PC-3 (cell line): ENCODE data around the gene GABBR2. TPM values are rescaled to one million over a fixed set of nuclear protein-coding genes. Genes with fewer than 3 reads are reported as not detected.

ENCODE experiments used
- ATAC-seq: fragments of 200-7000 bp; cut with Tn5 transposase; 2 replicates; pipeline ENCODE4 v1.9.1; 2020; ENCODE audit warnings: mild to moderate bottlenecking, moderate library complexity
- BruUV-seq: library from RNA; stranded (reverse); fragments of 400-500 nt; replicated peaks from 2 replicates; lab custom pipeline; 2021; lab: Mats Ljungman, UMichigan
- CTCF ChIA-PET: fragments of 300-600 bp; sonication (Branson Sonifier 250); formaldehyde crosslinking; loops from one replicate; lab custom pipeline; 2022; ENCODE audit warnings: antibody characterized with exemption; lab: Charles Lee
- POLR2A ChIA-PET: fragments of 300-600 bp; sonication (Branson Sonifier 250); formaldehyde crosslinking; loops from one replicate; lab custom pipeline; 2022; ENCODE audit warnings: antibody characterized with exemption; ENCODE audit not compliant: unreplicated experiment; lab: Charles Lee
- DNase-seq: peaks from one replicate; pipeline ENCODE4 v3.0.0-alpha.2; 2015
- H2AFZ ChIP-seq: fragments of 300-600 bp; sonication (generic); 2 replicates; pipeline ENCODE4 v1.6.0; 2016; ENCODE audit warnings: antibody characterized with exemption, low read length
- H3F3A ChIP-seq: fragments of 300-600 bp; sonication (generic); one replicate; pipeline ENCODE4 v1.6.0; 2017; ENCODE audit warnings: antibody characterized with exemption, low read length, control low read depth, mild to moderate bottlenecking; ENCODE audit not compliant: unreplicated experiment
- H3K27ac ChIP-seq: fragments of 300-600 bp; sonication (generic); 2 replicates; pipeline ENCODE4 v1.5.1; 2016; ENCODE audit warnings: mild to moderate bottlenecking, low read length
- H3K27me3 ChIP-seq: fragments of 300-600 bp; sonication (generic); 2 replicates; pipeline ENCODE4 v1.6.1; 2016; ENCODE audit warnings: low read length, mixed read lengths
- H3K36me3 ChIP-seq: fragments of 300-600 bp; sonication (generic); 2 replicates; pipeline ENCODE4 v1.6.1; 2016; ENCODE audit warnings: low read depth, mixed run types, low read length, mixed read lengths
- H3K4me1 ChIP-seq: fragments of 300-600 bp; sonication (generic); 2 replicates; pipeline ENCODE4 v1.5.1; 2016; ENCODE audit warnings: low read length; ENCODE audit not compliant: insufficient read depth
- H3K4me2 ChIP-seq: fragments of 300-600 bp; sonication (generic); 2 replicates; pipeline ENCODE4 v1.6.0; 2016; ENCODE audit warnings: low read length
- H3K4me3 ChIP-seq: fragments of 300-600 bp; sonication (generic); 2 replicates; pipeline ENCODE4 v1.5.1; 2016; ENCODE audit warnings: mild to moderate bottlenecking, low read length, mixed read lengths
- H3K79me2 ChIP-seq: fragments of 300-600 bp; sonication (generic); 2 replicates; pipeline ENCODE4 v1.6.1; 2017; ENCODE audit warnings: low read length, mixed read lengths
- H3K9ac ChIP-seq: fragments of 300-600 bp; sonication (generic); 2 replicates; pipeline ENCODE4 v1.6.0; 2016; ENCODE audit warnings: mild to moderate bottlenecking, low read length
- H3K9me2 ChIP-seq: fragments of 300-600 bp; sonication (generic); replicated peaks from 2 replicates; pipeline ENCODE4 v1.6.1; 2016; ENCODE audit warnings: mixed run types, low read length, mixed read lengths
- H3K9me3 ChIP-seq: fragments of 300-600 bp; sonication (generic); 2 replicates; pipeline ENCODE4 v1.6.1; 2016; ENCODE audit warnings: low read length, mixed read lengths
- H4K20me1 ChIP-seq: fragments of 300-600 bp; sonication (generic); 2 replicates; pipeline ENCODE4 v1.6.1; 2016; ENCODE audit warnings: low read length, mixed read lengths
- CTCF ChIP-seq: fragments of 300-600 bp; sonication (generic); conservative IDR thresholded peaks from 2 replicates; pipeline ENCODE4 v1.5.1; 2017; ENCODE audit warnings: antibody characterized with exemption, low read depth, mild to moderate bottlenecking, low read length
- EZH2 ChIP-seq: fragments of 300-600 bp; sonication (generic); IDR thresholded peaks from one replicate; pipeline ENCODE4 v1.6.1; 2017; ENCODE audit warnings: antibody characterized with exemption, mild to moderate bottlenecking, low read length; ENCODE audit not compliant: unreplicated experiment
- EZH2phosphoT487 ChIP-seq: fragments of 300-600 bp; sonication (generic); IDR thresholded peaks from 2 replicates; pipeline ENCODE4 v1.6.1; 2018; ENCODE audit warnings: mild to moderate bottlenecking, antibody characterized with exemption, low read length, borderline replicate concordance
- intact Hi-C: fragments of 100-400 bp; cut with micrococcal nuclease; formaldehyde crosslinking; loops from 2 replicates; pipeline ENCODE4 v1.9.0; 2023
- total RNA-seq: library from RNA; depleted of rRNA; stranded (reverse); fragments of >200 nt; gene quantifications from 2 replicates; pipeline ENCODE4 v1.2.3, GENCODE V29; 2014

The GABBR2 gene
- total RNA-seq, 1 experiment from 2014 or later, result 0.44 TPM

- Histone ChIP-seq H3K4me1 (no peaks in the 10 kb centered on the region), H2AFZ (no peak overlapping the region), H3K4me3 (no peak overlapping the region), H3K4me2 (no peak overlapping the region), H4K20me1 (no peaks in the 10 kb centered on the region), H3K9me2 (no peaks in the 10 kb centered on the region), H3K36me3 (no peaks in the 10 kb centered on the region), H3F3A (no peaks in the 10 kb centered on the region), H3K9ac (no peak overlapping the region), H3K27me3 (no peaks in the 10 kb centered on the region), H3K27ac (no peak overlapping the region), H3K9me3 (no peaks in the 10 kb centered on the region), H3K79me2 (no peaks in the 10 kb centered on the region)
- no peak for ATAC-seq
- TF ChIP-seq EZH2phosphoT487 (no peak), EZH2 (no peak), CTCF (no peak)
- no peak for DNase-seq
- CTCF ChIA-PET, result no interaction called here
- BruUV-seq, result no TSS peak
- intact Hi-C loops, result no loop called here
- POLR2A ChIA-PET, result no interaction called here
Measured at GRCh38 chr9:98306384-98307145, 402.2 kb downstream of the GABBR2 start.

- ChIA-PET POLR2A (no interaction called here), CTCF (no interaction called here)
- DNase-seq (no peak), ATAC-seq (no peak)
- Histone ChIP-seq H3K9me2 (no peaks in the 10 kb centered on the region), H2AFZ (no peak overlapping the region), H3K79me2 (no peaks in the 10 kb centered on the region), H3K27me3 (no peaks in the 10 kb centered on the region), H3K36me3 (no peaks in the 10 kb centered on the region), H3F3A (no peaks in the 10 kb centered on the region), H3K4me3 (no peak overlapping the region), H3K27ac (no peak overlapping the region), H3K4me1 (no peaks in the 10 kb centered on the region), H4K20me1 (no peaks in the 10 kb centered on the region), H3K9ac (no peak overlapping the region), H3K9me3 (no peaks in the 10 kb centered on the region), H3K4me2 (no peak overlapping the region)
- no TSS peak for BruUV-seq
- TF ChIP-seq EZH2 (no peak), EZH2phosphoT487 (no peak)
- intact Hi-C loops, result no loop called here
Measured at GRCh38 chr9:98304381-98304780, 404.4 kb downstream of the GABBR2 start.

DNA sequence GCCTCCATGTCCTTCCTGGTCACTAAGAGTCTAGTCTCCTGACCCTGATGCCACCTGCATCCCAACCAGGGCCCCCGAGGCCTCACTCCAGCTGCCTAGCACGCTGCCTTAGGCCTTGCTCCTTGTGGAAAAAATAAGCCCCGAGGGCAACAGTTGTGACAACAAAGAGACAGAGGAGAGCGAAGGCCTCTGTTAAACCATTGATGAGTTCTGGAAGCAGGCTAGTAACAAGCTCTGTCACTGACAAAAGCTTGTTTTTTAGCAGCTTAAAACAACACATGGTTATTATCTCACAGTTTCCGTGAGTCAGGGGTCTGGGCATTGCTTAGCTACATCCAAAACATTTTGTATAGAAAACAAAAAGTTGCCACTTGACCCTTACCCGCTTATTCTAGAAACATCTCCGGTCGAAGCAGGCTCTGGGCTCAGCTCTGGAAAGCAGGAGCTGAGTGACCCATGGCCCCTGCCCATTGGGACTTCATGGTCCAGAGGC, 405.1 kb downstream of the GABBR2 start:
- Histone ChIP-seq H3K79me2 (no peaks in the 10 kb centered on the region), H3K9me2 (no peaks in the 10 kb centered on the region), H3K4me1 (no peaks in the 10 kb centered on the region), H3K4me2 (no peak overlapping the region), H3K9me3 (no peaks in the 10 kb centered on the region), H3K4me3 (no peak overlapping the region), H3K27me3 (no peaks in the 10 kb centered on the region), H4K20me1 (no peaks in the 10 kb centered on the region), H3K27ac (no peak overlapping the region), H2AFZ (no peak overlapping the region), H3F3A (no peaks in the 10 kb centered on the region), H3K36me3 (no peaks in the 10 kb centered on the region), H3K9ac (no peak overlapping the region)
- POLR2A ChIA-PET, result no interaction called here
- ATAC-seq, result no peak
- intact Hi-C loops, result no loop called here
- CTCF ChIA-PET, result no interaction called here
- DNase-seq, result no peak
- BruUV-seq, result no TSS peak
- no peak for TF ChIP-seq EZH2phosphoT487
- TF ChIP-seq CTCF, result no peak
- no peak for TF ChIP-seq EZH2
